GM19193 (cell line): ENCODE data around the gene S1PR3.

Experiments
- POLR2A ChIP-seq: IDR thresholded peaks from 4 replicates; pipeline ENCODE4 v1.6.1; 2011; ENCODE audit not compliant: insufficient read depth, insufficient read length; ENCODE audit errors: extremely low read depth

S1PR3 gene

GRCh38 chr9:88991066-88992034, at the start of gene S1PR3:
S1PR3 (plus strand) TSS chr9:88991468; CDS start chr9:89001201, 9,733 bp downstream.
- TF ChIP-seq POLR2A: no peak

- no peak for TF ChIP-seq POLR2A
These were observed 48.9 kb upstream of the S1PR3 start for GRCh38 chr9:88942411-88942810.

- no peak for TF ChIP-seq POLR2A
These were observed 45.5 kb upstream of the S1PR3 start for GRCh38 chr9:88945636-88946333.

- TF ChIP-seq POLR2A: no peak
These were observed 43.4 kb upstream of the S1PR3 start for GRCh38 chr9:88947581-88948573.

- no peak for TF ChIP-seq POLR2A
These were observed 41.8 kb upstream of the S1PR3 start for GRCh38 chr9:88949425-88949824.

- TF ChIP-seq POLR2A: no peak
These were observed 41.3 kb upstream of the S1PR3 start for GRCh38 chr9:88949961-88950340.

- no peak for TF ChIP-seq POLR2A
These were observed 40.7 kb upstream of the S1PR3 start for GRCh38 chr9:88950341-88951154.

GRCh38 chr9:88951155-88951542, 40.1 kb upstream of the S1PR3 start:
- no peak for TF ChIP-seq POLR2A

GRCh38 chr9:88952086-88952615, 39.1 kb upstream of the S1PR3 start:
- TF ChIP-seq POLR2A: no peak

- TF ChIP-seq POLR2A: no peak
These were observed 38.3 kb upstream of the S1PR3 start for GRCh38 chr9:88952976-88953375.

GRCh38 chr9:88953381-88954029, 37.8 kb upstream of the S1PR3 start:
- TF ChIP-seq POLR2A: no peak

GRCh38 chr9:88954066-88954465, 37.2 kb upstream of the S1PR3 start:
- TF ChIP-seq POLR2A: no peak

GRCh38 chr9:88957526-88957925, 33.7 kb upstream of the S1PR3 start:
- no peak for TF ChIP-seq POLR2A
